ENCODE measurements around the gene USPL1. TPM values are rescaled to one million over a fixed set of nuclear protein-coding genes. Genes with fewer than 3 reads are reported as not detected.
"Not testable (repeated sequence)": the region's sequence is repeated elsewhere in the genome, so short reads cannot be mapped to it uniquely, and the experiment has no call there.

USPL1 gene
- total and polyA plus RNA-seq, 2 of the 13 experiments (the other 11 are each of a cell fraction or from before 2014, with no cell fraction given), result 13.7 to 15.9 TPM

GRCh38 chr13:30648522-30649012 is 30.8 kb downstream of the USPL1 start:
- POLR2A ChIA-PET, result interaction anchor here (1.4 kb wide), 1 partner anchor 31 kb away, joined by 4 read pairs; the partner anchor contains the start of gene USPL1
- TF ChIP-seq E2F2 (CRISPR knock-in tag; IDR thresholded peaks at IDR 0.05; ENCODE audit: borderline replicate concordance) (no peak), TIGD3 (CRISPR knock-in tag; IDR thresholded peaks at IDR 0.05; ENCODE audit: borderline replicate concordance) (no peak), PAXIP1 (CRISPR knock-in tag; conservative IDR thresholded peaks at IDR 0.05) (0 out of 2 replicates have a peak, but pooled peaks have one; percentile 30), ZNF510 (CRISPR knock-in tag; IDR thresholded peaks at IDR 0.05; ENCODE audit: low read depth) (no peak), ZNF839 (CRISPR knock-in tag; IDR thresholded peaks at IDR 0.05; ENCODE audit: borderline replicate concordance) (no peak), FOXP1 (IDR thresholded peaks at IDR 0.05) (no peak), FOXP1 (CRISPR knock-in tag; IDR thresholded peaks at IDR 0.05) (peak; percentile 9; the same call in 1 of the 2 replicates), ZNF703 (CRISPR knock-in tag; IDR thresholded peaks at IDR 0.05; ENCODE audit: borderline replicate concordance) (no peak)
- Histone ChIP-seq H3K4me1 (ENCODE audit: insufficient read depth, low read length) (peaks cover 25% of the 10 kb centered on the region), H3K4me3 (replicated peaks in 1 of 3; ENCODE audit: insufficient read depth in 1 of 3, low read depth in 2 of 3, low read length in 3 of 3) (no peak overlapping the region), H3K9me3 (ENCODE audit: low read length) (no peaks in the 10 kb centered on the region), H3K4me2 (ENCODE audit: low read depth, low read length) (no peak overlapping the region), H3K27me3 (ENCODE audit: control insufficient read depth in 1 of 2, insufficient read depth in 2 of 2, low read length in 2 of 2) (no peaks in the 10 kb centered on the region), H2AFZ (ENCODE audit: low read length) (no peak overlapping the region), H3K27ac (ENCODE audit: extremely low read length, insufficient read depth, low read length) (no peak overlapping the region), H3K36me3 (replicated peaks in 1 of 2; ENCODE audit: control insufficient read depth in 1 of 2, insufficient read depth in 2 of 2, low read length in 2 of 2) (peaks cover 10 to 70% of the 10 kb centered on the region in 2 experiments), H4K20me1 (ENCODE audit: insufficient read depth, low read length) (no peaks in the 10 kb centered on the region), H3K9ac (ENCODE audit: insufficient read depth, low read depth, low read length) (no peak overlapping the region), H3K79me2 (ENCODE audit: insufficient read depth, low read length) (no peaks in the 10 kb centered on the region)
- WGBS (ENCODE audit: low lambda C conversion rate), result 69% methylated on average over 4 of the region's 4 CpGs
- no peak for FAIRE-seq
- in situ Hi-C loops (cut with HindIII; ENCODE audit: extremely low pct_ligation_motif_present, low pct_unique_long_range_greater_than_20kb) (no loop called here), intact Hi-C loops (cut with micrococcal nuclease; ENCODE audit: unreplicated experiment) (no loop called here)
- CTCF ChIA-PET (ENCODE audit: low intra/inter-chr PET ratio, low total read pairs), result no interaction called here
- ATAC-seq, result peak; percentile 51; the same call in 2 of the 3 replicates
- DNase-seq (ENCODE audit: low spot score), result peak; percentile 5
- no TSS peak for BruUV-seq (replicated peaks)

GRCh38 chr13:30651648-30652047 is 33.9 kb downstream of the USPL1 start:
- H3K9ac ChIP-seq (ENCODE audit: insufficient read depth, low read depth, low read length); H3K9me3 ChIP-seq (ENCODE audit: low read length); in situ Hi-C loops (cut with HindIII; ENCODE audit: extremely low pct_ligation_motif_present, low pct_unique_long_range_greater_than_20kb); H3K4me2 ChIP-seq (ENCODE audit: low read depth, low read length); H3K27me3 ChIP-seq (ENCODE audit: control insufficient read depth in 1 of 2, insufficient read depth in 2 of 2, low read length in 2 of 2); FAIRE-seq; H2AFZ ChIP-seq (ENCODE audit: low read length); H4K20me1 ChIP-seq (ENCODE audit: insufficient read depth, low read length); BruUV-seq (replicated peaks); H3K4me3 ChIP-seq (replicated peaks in 1 of 3; ENCODE audit: insufficient read depth in 1 of 3, low read depth in 2 of 3, low read length in 3 of 3); POLR2A ChIA-PET; DNase-seq (ENCODE audit: low spot score); CTCF ChIA-PET (ENCODE audit: low intra/inter-chr PET ratio, low total read pairs); H3K27ac ChIP-seq (ENCODE audit: extremely low read length, insufficient read depth, low read length); H3K79me2 ChIP-seq (ENCODE audit: insufficient read depth, low read length); intact Hi-C loops (cut with micrococcal nuclease; ENCODE audit: unreplicated experiment); ATAC-seq: not testable (repeated sequence)
- peaks cover 22% of the 10 kb centered on the region for H3K4me1 ChIP-seq (ENCODE audit: insufficient read depth, low read length)
- peaks cover 9 to 61% of the 10 kb centered on the region in 2 experiments for H3K36me3 ChIP-seq (replicated peaks in 1 of 2; ENCODE audit: control insufficient read depth in 1 of 2, insufficient read depth in 2 of 2, low read length in 2 of 2)
- 100% methylated on average over 5 of the region's 5 CpGs for whole genome bisulfite sequencing (ENCODE audit: low lambda C conversion rate)
